Anterior cingulate cortex (tissue), 58 donors: ENCODE measurements around the gene BAMBI.
"Not testable (repeated sequence)": the region's sequence is repeated elsewhere in the genome, so short reads cannot be mapped to it uniquely, and the experiment has no call there.

Source experiments
- DNase-seq, 58 donors: peaks; one replicate each; lab custom pipeline; 2025; lab: John Stamatoyannopoulos, UW

BAMBI gene

GRCh38 chr10:28676968-28677887 lies at the start of gene BAMBI:
Gene BAMBI, plus strand, starts transcription at chr10:28677521. Its CDS starts 377 bp downstream, at chr10:28677898.
- DNase-seq, result peak; percentile 7 to 95 (median 86)

GRCh38 chr10:28628184-28628893 lies 49.0 kb upstream of the BAMBI start:
- peak in 54 of 58 donors; percentile 7 to 86 (median 44) for DNase-seq

GRCh38 chr10:28631896-28632583 lies 45.3 kb upstream of the BAMBI start:
- no peak for DNase-seq

- DNase-seq, result no peak
Measured at GRCh38 chr10:28632584-28632945, 44.8 kb upstream of the BAMBI start.

- DNase-seq, result no peak
Measured at GRCh38 chr10:28633750-28634149, 43.6 kb upstream of the BAMBI start.

- no peak for DNase-seq
Measured at GRCh38 chr10:28637346-28637745, 40.0 kb upstream of the BAMBI start.

- DNase-seq, result no peak
Measured at GRCh38 chr10:28638392-28638791, 38.9 kb upstream of the BAMBI start.

GRCh38 chr10:28640551-28640950 lies 36.8 kb upstream of the BAMBI start:
- no peak for DNase-seq

- DNase-seq, result no peak
Measured at GRCh38 chr10:28644647-28645046, 32.7 kb upstream of the BAMBI start.

GRCh38 chr10:28652106-28652505 lies 25.2 kb upstream of the BAMBI start:
- no peak for DNase-seq

GRCh38 chr10:28652703-28653102 lies 24.6 kb upstream of the BAMBI start:
- no peak for DNase-seq

GRCh38 chr10:28658824-28659223 lies 18.5 kb upstream of the BAMBI start:
- DNase-seq, result not testable (repeated sequence)

- DNase-seq, result no peak
Measured at GRCh38 chr10:28661035-28661434, 16.3 kb upstream of the BAMBI start.

- peak in 53 of 58 donors; percentile 4 to 89 (median 64) for DNase-seq
Measured at GRCh38 chr10:28663576-28664368, 13.5 kb upstream of the BAMBI start.

- no peak for DNase-seq
Measured at GRCh38 chr10:28664369-28664740, 13.0 kb upstream of the BAMBI start.

- DNase-seq, result no peak
Measured at GRCh38 chr10:28666751-28667467, 10.4 kb upstream of the BAMBI start.

GRCh38 chr10:28668363-28669226 lies 8.7 kb upstream of the BAMBI start:
- peak in 5 of 58 donors; percentile 6 to 26 (median 14) for DNase-seq
